Peyer's patch (tissue), 4 donors: ENCODE data around the gene PIP4K2B. TPM values are rescaled to one million over a fixed set of nuclear protein-coding genes. Genes with fewer than 3 reads are reported as not detected.
A peak's percentile ranks its signal among the peaks of the same experiment; 100 is the strongest.

Source experiments
- DNase-seq, 3 donors: peaks; one replicate each; pipeline ENCODE4 v3.0.0-alpha.2; 2017 to 2019
- H3K27ac ChIP-seq, 4 donors: fragments of 200-600 bp; sonication (generic); one replicate each; pipeline ENCODE4 v1.5.1; 2016 to 2019
- H3K27me3 ChIP-seq, 2 donors: fragments of 200-600 bp; sonication (generic); one replicate each; pipeline ENCODE4 v1.5.1; 2019
- H3K36me3 ChIP-seq, 3 donors: fragments of 200-600 bp; sonication (generic); one replicate each; pipeline ENCODE4 v1.5.1; 2016 to 2019
- H3K4me1 ChIP-seq, 4 donors: fragments of 200-600 bp; sonication (generic); one replicate each; pipeline ENCODE4 v1.5.1; 2016 to 2019
- H3K4me3 ChIP-seq, 4 donors: fragments of 200-600 bp; sonication (generic); 1 replicate in 3 of 4; 2 replicates in 1 of 4; pipeline ENCODE4 v1.5.1; 2016 to 2019; ENCODE audit warnings: mild to moderate bottlenecking in 1 of 4
- H3K9me3 ChIP-seq, 4 donors: fragments of 200-600 bp; sonication (generic); one replicate each; pipeline ENCODE4 v1.5.1; 2016 to 2019; ENCODE audit warnings: mild to moderate bottlenecking in 1 of 4
- POLR2A ChIP-seq, 2 donors: fragments of 450-650 bp; IDR thresholded peaks; one replicate each; pipeline ENCODE4 v1.5.1; 2017; ENCODE audit warnings: antibody characterized with exemption in 2 of 2, mild to moderate bottlenecking in 2 of 2, moderate library complexity in 2 of 2
- total RNA-seq, 4 donors: library from RNA; depleted of rRNA; stranded (reverse); fragments of >200 nt; gene quantifications; one replicate each; pipeline ENCODE4 v1.1.0, GENCODE V29; 2016
- TF ChIP-seq, protein P1 (sequence below), 6 experiments: fragments of 450-650 bp in 4 of 6; fragments of 200-600 bp in 2 of 6; sonication (generic) in 1 of 6; IDR thresholded peaks; one replicate each; pipeline ENCODE4 v1.5.1; 2017 to 2019; ENCODE audit warnings: antibody characterized with exemption in 6 of 6, mild to moderate bottlenecking in 3 of 6, moderate library complexity in 1 of 6

The PIP4K2B gene
- total RNA-seq, 4 donors from 2014 or later = 16.7 to 61.9 (median 22.8) TPM

GRCh38 chr17:38746004-38746848, 53.1 kb downstream of the PIP4K2B start:
- peak overlapping the region in 2 of 4 donors; percentile 83 to 99 for H3K4me3 ChIP-seq
- DNase-seq = peak in 1 of 3 donors; percentile 47
- no peak for TF ChIP-seq POLR2A (IDR thresholded peaks at IDR 0.05)
- TF ChIP-seq, protein P1, sequence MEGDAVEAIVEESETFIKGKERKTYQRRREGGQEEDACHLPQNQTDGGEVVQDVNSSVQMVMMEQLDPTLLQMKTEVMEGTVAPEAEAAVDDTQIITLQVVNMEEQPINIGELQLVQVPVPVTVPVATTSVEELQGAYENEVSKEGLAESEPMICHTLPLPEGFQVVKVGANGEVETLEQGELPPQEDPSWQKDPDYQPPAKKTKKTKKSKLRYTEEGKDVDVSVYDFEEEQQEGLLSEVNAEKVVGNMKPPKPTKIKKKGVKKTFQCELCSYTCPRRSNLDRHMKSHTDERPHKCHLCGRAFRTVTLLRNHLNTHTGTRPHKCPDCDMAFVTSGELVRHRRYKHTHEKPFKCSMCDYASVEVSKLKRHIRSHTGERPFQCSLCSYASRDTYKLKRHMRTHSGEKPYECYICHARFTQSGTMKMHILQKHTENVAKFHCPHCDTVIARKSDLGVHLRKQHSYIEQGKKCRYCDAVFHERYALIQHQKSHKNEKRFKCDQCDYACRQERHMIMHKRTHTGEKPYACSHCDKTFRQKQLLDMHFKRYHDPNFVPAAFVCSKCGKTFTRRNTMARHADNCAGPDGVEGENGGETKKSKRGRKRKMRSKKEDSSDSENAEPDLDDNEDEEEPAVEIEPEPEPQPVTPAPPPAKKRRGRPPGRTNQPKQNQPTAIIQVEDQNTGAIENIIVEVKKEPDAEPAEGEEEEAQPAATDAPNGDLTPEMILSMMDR (IDR thresholded peaks at IDR 0.05) = no peak

GRCh38 chr17:38745545-38745944, 53.8 kb downstream of the PIP4K2B start:
- Histone ChIP-seq H3K27ac (no peak overlapping the region), H3K36me3 (no peaks in the 10 kb centered on the region), H3K27me3 (no peaks in the 10 kb centered on the region), H3K4me1 (peaks cover 7 to 72% (median 32%) of the 10 kb centered on the region in 4 donors), H3K9me3 (no peaks in the 10 kb centered on the region), H3K4me3 (no peak overlapping the region)
- DNase-seq = peak in 1 of 3 donors; percentile 49
- TF ChIP-seq POLR2A (IDR thresholded peaks at IDR 0.05) = no peak
- TF ChIP-seq, protein P1 (IDR thresholded peaks at IDR 0.05) = no peak

More at GRCh38 chr17:38746004-38746848, 53.1 kb downstream of the PIP4K2B start:
- Histone ChIP-seq H3K36me3 (no peaks in the 10 kb centered on the region), H3K4me1 (peaks cover 7 to 72% (median 32%) of the 10 kb centered on the region in 4 donors), H3K27me3 (no peaks in the 10 kb centered on the region), H3K27ac (peak overlapping the region in 1 of 4 donors; percentile 88), H3K9me3 (no peaks in the 10 kb centered on the region)

- Histone ChIP-seq H3K4me3 (no peak overlapping the region), H3K4me1 (peaks cover 7 to 80% (median 19%) of the 10 kb centered on the region in 4 donors), H3K9me3 (no peaks in the 10 kb centered on the region), H3K27ac (peak overlapping the region in 2 of 4 donors; percentile 55 to 86), H3K36me3 (peaks cover 0 to 10% (median 0%) of the 10 kb centered on the region in 3 donors), H3K27me3 (no peaks in the 10 kb centered on the region)
- peak in 1 of 3 donors; percentile 44 for DNase-seq
- TF ChIP-seq POLR2A (IDR thresholded peaks at IDR 0.05) = no peak
- TF ChIP-seq, protein P1 (IDR thresholded peaks at IDR 0.05) = no peak
These were observed 55.7 kb downstream of the PIP4K2B start for GRCh38 chr17:38743556-38744171.

DNA sequence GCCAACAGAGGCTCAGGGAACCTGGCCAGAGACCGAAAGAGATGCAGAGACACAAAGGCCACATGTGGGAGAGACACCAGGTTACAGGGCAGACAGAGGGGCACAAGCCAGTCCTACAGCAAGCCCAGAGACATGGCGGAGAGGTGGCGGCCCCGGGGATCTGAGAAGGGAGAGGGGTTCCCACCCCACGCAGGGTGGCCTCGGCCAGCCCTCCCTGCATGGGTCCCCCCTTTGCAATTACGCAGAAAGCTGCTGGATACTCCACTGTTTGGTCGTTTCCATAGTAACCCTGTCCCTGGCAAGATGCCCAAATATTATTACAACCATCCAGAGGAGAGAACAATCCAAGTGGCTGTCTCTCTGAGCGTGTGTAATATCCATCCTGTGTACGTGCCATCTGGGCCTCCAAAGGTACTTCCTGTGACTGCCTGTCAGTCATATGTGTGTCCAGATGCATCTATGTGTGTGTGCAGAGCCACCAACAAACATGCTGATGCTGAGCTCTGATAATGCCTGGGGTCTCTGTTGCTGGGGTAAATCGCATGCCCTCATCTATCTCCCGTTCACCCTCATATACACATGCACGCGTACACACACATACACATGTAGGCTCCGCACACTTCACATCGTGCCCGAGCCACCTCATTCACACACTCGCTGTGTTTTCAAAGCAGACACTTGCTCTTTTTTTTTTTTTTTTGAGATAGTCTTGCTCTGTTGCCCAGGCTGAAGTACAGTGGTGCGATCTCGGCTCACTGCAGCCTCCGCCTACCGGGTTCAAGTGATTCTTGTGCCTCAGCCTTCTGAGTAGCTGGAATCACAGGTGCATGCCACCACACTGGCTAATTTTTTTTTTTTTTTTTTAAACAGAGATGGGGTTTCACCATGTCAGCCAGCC, 56.7 kb downstream of the PIP4K2B start:
- peak overlapping the region in 1 of 4 donors; percentile 9 for H3K4me3 ChIP-seq
- TF ChIP-seq, protein P1 (IDR thresholded peaks at IDR 0.05) = no peak
- TF ChIP-seq POLR2A (IDR thresholded peaks at IDR 0.05) = peak in 1 of 2 donors; percentile 19
- peak overlapping the region in 3 of 4 donors; percentile 59 to 86 (median 85) for H3K27ac ChIP-seq
- peaks cover 7 to 83% (median 12%) of the 10 kb centered on the region in 4 donors for H3K4me1 ChIP-seq
- H3K36me3 ChIP-seq = peaks cover 0 to 18% (median 0%) of the 10 kb centered on the region in 3 donors
- H3K27me3 ChIP-seq = no peaks in the 10 kb centered on the region
- peak in 2 of 3 donors; percentile 71 to 75 for DNase-seq
- no peaks in the 10 kb centered on the region for H3K9me3 ChIP-seq

DNA sequence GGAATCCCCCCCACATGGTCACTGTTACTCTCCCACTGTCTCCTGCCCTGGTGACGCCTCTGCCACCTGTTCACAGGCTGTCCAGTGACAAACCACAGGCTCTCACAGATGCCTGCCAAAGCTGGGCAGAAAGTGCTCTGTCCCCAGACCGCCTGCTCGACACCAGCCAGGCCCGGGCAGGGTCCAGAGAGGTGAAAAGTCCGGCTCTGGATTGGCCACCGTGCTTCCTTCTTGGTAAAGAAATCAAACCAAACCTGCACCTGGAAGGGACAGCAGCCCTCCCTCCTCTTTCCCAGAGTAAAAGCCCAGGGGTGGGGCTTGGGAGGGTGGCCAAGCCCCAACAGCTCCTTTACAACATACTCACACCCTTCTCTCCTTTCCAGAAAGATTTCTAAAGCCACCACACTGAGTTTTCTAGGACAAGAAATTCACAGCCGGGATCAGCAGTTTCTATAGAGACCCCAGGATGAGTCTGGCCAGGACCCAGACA, 57.4 kb downstream of the PIP4K2B start:
- H3K36me3 ChIP-seq = peaks cover 0 to 21% (median 0%) of the 10 kb centered on the region in 3 donors
- no peaks in the 10 kb centered on the region for H3K9me3 ChIP-seq
- no peaks in the 10 kb centered on the region for H3K27me3 ChIP-seq
- peaks cover 6 to 78% (median 7%) of the 10 kb centered on the region in 4 donors for H3K4me1 ChIP-seq
- peak overlapping the region in 3 of 4 donors; percentile 59 to 86 (median 85) for H3K27ac ChIP-seq
- peak in 2 of 3 donors; percentile 73 to 84 for DNase-seq
- TF ChIP-seq POLR2A (IDR thresholded peaks at IDR 0.05) = no peak
- TF ChIP-seq, protein P1 (IDR thresholded peaks at IDR 0.05) = no peak
- H3K4me3 ChIP-seq = peak overlapping the region in 1 of 4 donors; percentile 9
